HG03139 (cell line): ENCODE data around the gene TTLL8.

ENCODE experiments used
- ATAC-seq: cut with Tn5 transposase; IDR thresholded peaks from one replicate; pipeline ENCODE4 v1.9.1; 2021; ENCODE audit not compliant: unreplicated experiment

Gene TTLL8

GRCh38 chr22:50008151-50009040, 49.7 kb downstream of the TTLL8 start:
- no peak for ATAC-seq

DNA sequence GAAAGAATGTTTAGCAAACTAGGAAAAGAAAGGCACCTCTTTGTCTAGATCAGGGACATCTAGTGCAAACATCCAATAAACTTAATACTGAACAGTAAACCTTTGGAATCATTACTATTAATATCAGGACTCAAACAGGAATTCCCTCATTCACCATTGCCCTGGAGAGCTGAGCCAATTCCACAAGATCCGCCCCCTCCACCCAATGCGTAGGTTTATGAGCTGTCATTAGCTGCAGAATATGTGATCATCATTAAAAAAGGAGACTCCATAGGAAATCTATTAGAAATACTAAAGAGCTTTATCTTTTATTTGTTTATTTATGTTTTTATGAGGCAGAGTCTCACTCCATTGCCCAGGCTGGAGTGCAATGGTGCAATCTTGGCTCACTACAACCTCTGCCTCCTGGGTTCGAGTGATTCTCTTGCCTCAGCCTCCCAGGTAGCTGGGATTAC, 51.0 kb downstream of the TTLL8 start:
- ATAC-seq, result no peak

GRCh38 chr22:50004918-50005317, 53.2 kb downstream of the TTLL8 start:
- ATAC-seq, result no peak

GRCh38 chr22:50002791-50003190, 55.3 kb downstream of the TTLL8 start:
- no peak for ATAC-seq

- no peak for ATAC-seq
Measured at GRCh38 chr22:50001388-50002231, 56.5 kb downstream of the TTLL8 start.

DNA sequence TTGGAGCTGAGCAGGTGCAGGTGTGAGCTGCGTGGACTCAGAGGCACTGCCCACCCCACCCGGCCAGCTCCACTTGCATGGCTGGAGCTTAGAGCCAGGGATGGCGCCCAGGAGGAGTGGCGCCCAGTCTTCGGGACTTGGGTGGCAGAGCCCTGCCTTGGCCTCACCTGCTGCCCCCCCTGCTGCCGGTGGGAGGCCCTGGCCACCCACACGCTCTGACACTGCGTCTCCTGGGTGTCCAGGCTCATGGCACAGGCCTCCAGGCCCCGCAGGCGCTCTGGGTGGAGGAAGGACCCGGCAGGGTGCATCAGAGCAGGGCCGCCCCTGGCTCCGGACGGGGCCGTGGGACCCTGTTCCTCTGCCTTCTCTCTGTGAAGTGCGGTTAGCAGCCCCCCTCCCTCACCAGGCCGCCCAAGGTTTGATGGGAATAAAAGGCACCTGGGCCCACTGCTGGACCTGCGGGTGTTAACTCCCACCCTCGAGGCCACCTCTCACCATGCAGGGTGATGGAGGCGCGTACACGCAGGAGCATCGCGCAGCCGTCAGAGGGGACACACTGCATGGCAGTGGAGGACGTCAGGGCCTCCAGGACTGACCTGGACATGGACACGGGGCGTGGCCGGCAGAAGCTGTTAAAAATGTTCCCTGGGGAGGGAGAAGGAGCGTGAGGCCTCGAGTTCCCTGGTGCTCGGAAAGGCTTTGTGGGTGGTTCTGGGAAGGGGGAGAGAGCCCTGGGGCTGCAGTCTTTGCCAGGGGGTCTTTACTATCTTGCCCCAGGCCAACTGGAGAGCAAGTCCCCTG, 57.3 kb downstream of the TTLL8 start:
- no peak for ATAC-seq

- no peak for ATAC-seq
Measured at GRCh38 chr22:49999946-50000586, 58.0 kb downstream of the TTLL8 start.

- no peak for ATAC-seq
Measured at GRCh38 chr22:49999063-49999945, 58.8 kb downstream of the TTLL8 start.

GRCh38 chr22:49998718-49999062, 59.4 kb downstream of the TTLL8 start:
- ATAC-seq, result no peak

DNA sequence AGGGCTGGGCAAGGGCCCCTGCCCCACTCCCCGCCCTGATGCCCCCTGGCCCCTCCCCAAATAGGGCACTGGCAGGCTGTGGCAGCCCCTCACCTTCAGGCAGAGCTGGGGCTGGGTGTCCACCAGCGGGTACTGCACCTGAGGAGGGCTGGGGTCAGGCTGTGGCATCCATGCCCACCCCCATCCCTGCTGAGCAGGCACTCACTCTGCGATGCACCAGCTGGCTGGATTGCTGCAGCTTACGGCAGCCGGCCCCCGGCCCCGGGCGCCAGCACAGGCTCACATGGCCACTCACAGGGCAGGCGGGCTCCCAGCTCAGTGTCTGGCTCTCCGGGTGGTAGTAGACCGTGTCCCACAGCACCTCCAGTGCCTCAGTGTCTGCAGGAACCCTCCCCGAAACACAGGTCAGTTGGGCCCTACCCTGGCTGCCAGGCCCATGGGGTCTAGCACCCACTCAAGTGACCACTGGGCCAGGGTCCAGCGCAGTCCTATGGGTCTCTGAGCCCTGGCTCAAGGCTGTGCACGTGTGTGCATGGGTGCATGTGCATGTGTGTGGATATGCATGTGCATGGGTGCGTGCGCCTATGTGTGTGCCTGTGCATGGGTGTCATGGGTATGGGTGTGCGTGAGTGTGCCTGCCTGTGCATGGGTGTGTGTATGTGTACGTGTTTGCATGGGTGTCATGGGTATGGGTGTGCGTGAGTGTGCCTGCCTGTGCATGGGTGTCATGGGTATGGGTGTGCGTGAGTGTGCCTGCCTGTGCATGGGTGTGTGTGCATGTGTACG, 60.0 kb downstream of the TTLL8 start:
- no peak for ATAC-seq

GRCh38 chr22:49997251-49997599, 60.9 kb downstream of the TTLL8 start:
- ATAC-seq, result no peak

- ATAC-seq, result no peak
Measured at GRCh38 chr22:49996518-49997250, 61.4 kb downstream of the TTLL8 start.

DNA sequence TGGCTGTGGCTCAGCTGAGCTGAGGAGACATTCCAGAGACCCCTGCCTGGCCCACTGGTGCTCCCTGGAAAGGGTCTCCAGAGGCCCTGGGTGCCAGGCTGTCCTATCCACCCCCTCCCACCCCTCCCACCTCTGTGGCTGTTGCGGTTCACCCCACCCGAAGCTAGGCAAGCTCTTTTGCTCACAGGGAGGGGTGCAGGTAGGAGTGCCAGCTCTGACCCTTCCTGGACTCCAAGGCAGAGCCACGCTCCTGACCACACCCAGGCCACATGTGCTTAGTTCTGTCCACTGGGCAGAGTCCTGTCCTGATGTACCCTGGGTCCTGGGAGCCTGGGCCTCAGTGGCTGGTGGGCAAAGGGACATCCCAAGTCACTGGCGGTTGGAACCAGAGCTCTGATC, 62.0 kb downstream of the TTLL8 start:
- ATAC-seq, result no peak

DNA sequence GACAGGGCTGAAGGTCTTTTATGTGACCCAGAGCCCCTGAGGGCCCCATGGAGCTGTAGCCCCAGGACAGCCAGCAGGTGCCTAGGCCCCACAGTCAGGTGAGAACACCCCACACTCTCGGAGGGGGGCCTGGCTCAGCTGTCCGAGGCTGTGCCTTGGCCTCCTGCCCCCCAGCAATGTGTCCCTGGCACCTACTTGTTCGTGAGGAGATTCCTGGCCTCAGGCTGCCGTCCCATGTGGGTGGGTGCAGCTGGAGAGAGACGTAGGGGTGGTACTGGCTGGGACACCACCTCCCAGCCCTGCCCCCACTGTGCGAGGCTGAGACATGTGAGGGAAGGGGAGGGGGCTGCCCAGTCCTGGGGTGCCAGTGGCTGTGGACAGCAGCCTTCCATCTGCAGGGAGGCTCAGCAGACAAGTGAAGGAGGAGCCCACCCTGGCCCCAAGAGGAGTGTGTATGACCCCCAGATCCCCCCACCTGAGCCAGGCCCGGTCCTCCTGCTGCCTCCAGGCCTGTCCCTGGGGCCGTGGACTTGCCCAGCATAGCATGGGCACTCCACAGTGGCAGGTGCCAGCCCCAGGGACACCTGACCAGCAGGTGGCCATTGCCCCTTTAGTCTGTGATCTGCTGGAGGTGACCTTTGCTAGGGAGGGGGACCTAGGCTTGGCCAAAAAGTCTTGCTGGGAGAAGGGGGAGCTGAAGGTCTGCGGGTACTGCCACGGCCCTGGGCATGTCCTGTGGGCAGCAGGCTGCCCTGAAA, 62.6 kb downstream of the TTLL8 start:
- no peak for ATAC-seq

GRCh38 chr22:49995041-49995360, 63.1 kb downstream of the TTLL8 start:
- ATAC-seq, result no peak

DNA sequence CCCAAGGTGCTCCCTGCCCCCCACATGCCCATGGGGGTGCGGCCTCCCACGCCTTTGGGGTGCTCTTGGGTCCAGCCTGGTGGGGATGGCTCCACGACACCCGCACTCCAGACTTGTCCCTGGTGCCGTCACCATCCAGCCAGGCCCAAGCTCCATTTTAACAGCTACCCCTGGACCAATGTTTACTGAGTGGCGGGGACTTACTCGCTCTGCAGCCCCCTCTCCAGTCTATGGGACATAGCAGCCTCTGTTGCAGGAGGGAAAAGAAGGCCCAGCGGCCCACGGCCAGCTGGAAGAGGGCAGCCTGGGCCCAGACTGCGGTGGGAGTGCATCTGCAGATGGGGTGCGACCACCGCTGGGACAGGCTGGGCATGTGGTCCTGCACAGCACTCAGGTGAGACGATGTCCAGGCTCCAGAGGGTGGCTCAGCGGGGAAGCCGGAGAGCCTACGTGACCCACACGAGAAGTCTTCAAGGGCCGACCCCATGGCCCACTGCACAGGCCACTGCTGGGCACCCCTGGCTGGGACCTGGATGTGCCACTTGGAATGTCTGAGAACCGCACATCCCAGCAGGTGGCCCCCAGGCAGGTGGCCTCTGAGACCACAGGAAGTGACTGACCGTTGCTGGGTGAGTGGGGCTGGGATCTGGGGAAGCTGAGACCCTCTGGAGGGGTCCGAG, 63.6 kb downstream of the TTLL8 start:
- ATAC-seq, result no peak

DNA sequence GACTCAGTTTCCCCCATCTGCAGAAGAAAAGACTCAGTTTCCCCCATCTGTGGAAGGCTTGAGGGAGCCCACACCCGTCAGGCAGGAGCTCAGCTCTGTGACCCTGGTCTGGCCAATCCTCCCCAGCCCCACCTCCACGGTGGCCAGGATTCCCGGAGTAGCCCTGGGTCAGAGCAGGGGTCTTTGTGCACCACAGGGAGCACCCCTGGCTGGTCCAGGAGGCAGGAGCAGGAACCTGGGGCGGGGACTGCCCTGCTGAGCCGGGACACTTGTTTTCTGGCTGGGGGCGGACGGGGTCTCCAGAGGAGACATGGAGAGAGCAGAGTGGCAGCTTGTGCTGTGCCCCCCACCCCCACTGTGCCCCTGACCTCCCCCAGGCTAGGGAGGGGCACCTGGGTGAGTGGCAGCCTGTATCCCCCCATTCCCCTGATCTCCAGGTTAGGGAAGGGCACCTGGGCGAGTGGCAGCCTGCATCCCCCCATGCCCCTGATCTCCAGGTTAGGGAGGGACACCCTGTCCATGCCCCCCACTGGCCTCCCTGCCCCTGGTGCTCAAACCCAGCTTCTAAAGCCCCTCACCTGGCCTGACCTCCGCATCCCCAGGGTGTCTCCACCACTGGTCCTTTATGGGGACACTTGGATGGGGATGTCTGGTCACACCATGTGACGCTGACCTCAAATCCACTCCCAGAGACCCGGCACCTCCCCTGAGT, 64.3 kb downstream of the TTLL8 start:
- no peak for ATAC-seq
